GM11168 (cell line): ENCODE results near the gene DGKB.

Experiments used
- in situ Hi-C: fragments of 300-500 bp; cut with MboI; formaldehyde crosslinking; loops from one replicate; pipeline ENCODE4 v1.12.0; 2022; ENCODE audit warnings: low sequenced_read_pairs; ENCODE audit not compliant: unreplicated experiment

The DGKB gene

GRCh38 chr7:14714161-14714728 lies 188.3 kb downstream of the DGKB start:
- in situ Hi-C loops: loop anchor here (10.0 kb wide), 1 partner anchor 301 kb away; no protein-coding TSS in a partner anchor

- in situ Hi-C loops: loop anchor here (25.0 kb wide), 1 partner anchor 1411 kb away; no protein-coding TSS in a partner anchor
Measured at GRCh38 chr7:14698239-14698638, 204.3 kb downstream of the DGKB start.

GRCh38 chr7:14697684-14698083 lies 204.9 kb downstream of the DGKB start:
- in situ Hi-C loops: loop anchor here (25.0 kb wide), 1 partner anchor 1410 kb away; no protein-coding TSS in a partner anchor

- in situ Hi-C loops: loop anchor here (25.0 kb wide), 1 partner anchor 1404 kb away; no protein-coding TSS in a partner anchor
Measured at GRCh38 chr7:14691597-14692203, 210.9 kb downstream of the DGKB start.

GRCh38 chr7:14691034-14691433 lies 211.5 kb downstream of the DGKB start:
- in situ Hi-C loops: loop anchor here (25.0 kb wide), 1 partner anchor 1404 kb away; no protein-coding TSS in a partner anchor

- in situ Hi-C loops: loop anchor here (25.0 kb wide), 1 partner anchor 1403 kb away; no protein-coding TSS in a partner anchor
Measured at GRCh38 chr7:14690486-14690885, 212.1 kb downstream of the DGKB start.

- in situ Hi-C loops: loop anchor here (25.0 kb wide), 1 partner anchor 1403 kb away; no protein-coding TSS in a partner anchor
Measured at GRCh38 chr7:14690075-14690474, 212.5 kb downstream of the DGKB start.

GRCh38 chr7:14688208-14688607 lies 214.3 kb downstream of the DGKB start:
- in situ Hi-C loops: loop anchor here (25.0 kb wide), 1 partner anchor 1401 kb away; no protein-coding TSS in a partner anchor

GRCh38 chr7:14687777-14688176 lies 214.8 kb downstream of the DGKB start:
- in situ Hi-C loops: loop anchor here (25.0 kb wide), 1 partner anchor 1400 kb away; no protein-coding TSS in a partner anchor

- in situ Hi-C loops: loop anchor here (25.0 kb wide), 1 partner anchor 1400 kb away; no protein-coding TSS in a partner anchor
Measured at GRCh38 chr7:14687241-14687640, 215.3 kb downstream of the DGKB start.

GRCh38 chr7:14685167-14685566 lies 217.4 kb downstream of the DGKB start:
- in situ Hi-C loops: loop anchor here (25.0 kb wide), 1 partner anchor 1398 kb away; no protein-coding TSS in a partner anchor

GRCh38 chr7:14682910-14683465 lies 219.6 kb downstream of the DGKB start:
- in situ Hi-C loops: loop anchor here (25.0 kb wide), 1 partner anchor 1396 kb away; no protein-coding TSS in a partner anchor

GRCh38 chr7:14676896-14677295 lies 225.7 kb downstream of the DGKB start:
- in situ Hi-C loops: loop anchor here (25.0 kb wide), 1 partner anchor 1390 kb away; no protein-coding TSS in a partner anchor

GRCh38 chr7:14673202-14673601 lies 229.3 kb downstream of the DGKB start:
- in situ Hi-C loops: no loop called here

- in situ Hi-C loops: no loop called here
Measured at GRCh38 chr7:14666913-14667312, 235.6 kb downstream of the DGKB start.

GRCh38 chr7:14666304-14666703 lies 236.2 kb downstream of the DGKB start:
- in situ Hi-C loops: no loop called here

- in situ Hi-C loops: no loop called here
Measured at GRCh38 chr7:14639801-14640200, 262.8 kb downstream of the DGKB start.

- in situ Hi-C loops: no loop called here
Measured at GRCh38 chr7:14639329-14639728, 263.2 kb downstream of the DGKB start.

- in situ Hi-C loops: no loop called here
Measured at GRCh38 chr7:14637968-14638367, 264.6 kb downstream of the DGKB start.

- in situ Hi-C loops: no loop called here
Measured at GRCh38 chr7:14635955-14636354, 266.6 kb downstream of the DGKB start.

GRCh38 chr7:14630048-14630447 lies 272.5 kb downstream of the DGKB start:
- in situ Hi-C loops: no loop called here
